HG03045 (cell line): ENCODE measurements around the gene RPL10.

ENCODE experiments used
- ATAC-seq: cut with Tn5 transposase; IDR thresholded peaks from one replicate; pipeline ENCODE4 v1.9.1; 2021; ENCODE audit warnings: mild to moderate bottlenecking, moderate library complexity; ENCODE audit not compliant: unreplicated experiment

The RPL10 gene

GRCh38 chrX:154397888-154398667, at the start of gene RPL10:
Gene RPL10 (plus strand): TSS chrX:154398377. CDS start chrX:154398520, 143 bp downstream.
- peak; percentile 72 for ATAC-seq

- no peak for ATAC-seq
Measured at GRCh38 chrX:154348646-154349358, 49.4 kb upstream of the RPL10 start.

- no peak for ATAC-seq
Measured at GRCh38 chrX:154349359-154349935, 48.7 kb upstream of the RPL10 start.

GRCh38 chrX:154349979-154350378, 48.2 kb upstream of the RPL10 start:
- ATAC-seq, result no peak

- ATAC-seq, result no peak
Measured at GRCh38 chrX:154350429-154351182, 47.6 kb upstream of the RPL10 start.

GRCh38 chrX:154351183-154352011, 46.8 kb upstream of the RPL10 start:
- no peak for ATAC-seq

- ATAC-seq, result no peak
Measured at GRCh38 chrX:154352012-154352401, 46.2 kb upstream of the RPL10 start.

GRCh38 chrX:154352466-154352865, 45.7 kb upstream of the RPL10 start:
- ATAC-seq, result no peak

GRCh38 chrX:154353172-154353843, 44.9 kb upstream of the RPL10 start:
- no peak for ATAC-seq

GRCh38 chrX:154354013-154354412, 44.2 kb upstream of the RPL10 start:
- no peak for ATAC-seq

- ATAC-seq, result no peak
Measured at GRCh38 chrX:154354516-154354915, 43.7 kb upstream of the RPL10 start.

GRCh38 chrX:154355094-154355775, 42.9 kb upstream of the RPL10 start:
- ATAC-seq, result no peak

GRCh38 chrX:154355776-154356140, 42.4 kb upstream of the RPL10 start:
- no peak for ATAC-seq

GRCh38 chrX:154356596-154356995, 41.6 kb upstream of the RPL10 start:
- no peak for ATAC-seq

GRCh38 chrX:154357205-154357604, 41.0 kb upstream of the RPL10 start:
- no peak for ATAC-seq

- ATAC-seq, result no peak
Measured at GRCh38 chrX:154358011-154358410, 40.2 kb upstream of the RPL10 start.

GRCh38 chrX:154358829-154359228, 39.3 kb upstream of the RPL10 start:
- ATAC-seq, result no peak

GRCh38 chrX:154359362-154360154, 38.6 kb upstream of the RPL10 start:
- no peak for ATAC-seq
